HL-60/S4 treated with phorbol 12-myristate 13-acetate at 8.2 ng/mL for 4 days and 3 days (cell line): Measurements from ENCODE around the gene EBLN2.

Source experiments
- in situ Hi-C: fragments of 300-500 bp; cut with MboI; formaldehyde crosslinking; loops from 2 replicates; pipeline ENCODE4 v1.15.0; 2022; ENCODE audit warnings: low sequenced_read_pairs

The EBLN2 gene

DNA sequence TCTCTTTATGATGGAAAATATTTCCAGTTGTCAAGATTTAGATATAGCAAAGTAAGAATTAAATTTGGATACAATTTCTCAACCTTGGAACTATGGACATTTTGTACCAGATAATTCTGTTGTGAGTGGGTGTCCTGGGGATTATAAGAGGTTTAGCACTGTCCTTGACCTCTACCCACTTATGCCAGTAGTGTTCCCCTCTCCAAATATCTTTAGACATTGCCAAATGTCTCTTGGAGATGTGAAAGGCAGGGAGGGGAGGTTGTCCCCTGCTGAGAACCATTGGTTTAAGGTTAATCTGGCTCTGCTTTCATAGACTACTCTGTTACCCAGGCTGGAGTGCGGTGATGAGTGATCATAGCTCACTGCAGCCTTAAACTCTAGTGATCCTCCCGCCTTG lies at the start of gene EBLN2:
TSS of gene EBLN2 (plus strand) at position 244 of the 400 bp plus-strand sequence. CDS start 423 bp downstream, outside the sequence.
- in situ Hi-C loops, result loop anchor here (25.0 kb wide), 1 partner anchor 124 kb away; no protein-coding TSS in a partner anchor

DNA sequence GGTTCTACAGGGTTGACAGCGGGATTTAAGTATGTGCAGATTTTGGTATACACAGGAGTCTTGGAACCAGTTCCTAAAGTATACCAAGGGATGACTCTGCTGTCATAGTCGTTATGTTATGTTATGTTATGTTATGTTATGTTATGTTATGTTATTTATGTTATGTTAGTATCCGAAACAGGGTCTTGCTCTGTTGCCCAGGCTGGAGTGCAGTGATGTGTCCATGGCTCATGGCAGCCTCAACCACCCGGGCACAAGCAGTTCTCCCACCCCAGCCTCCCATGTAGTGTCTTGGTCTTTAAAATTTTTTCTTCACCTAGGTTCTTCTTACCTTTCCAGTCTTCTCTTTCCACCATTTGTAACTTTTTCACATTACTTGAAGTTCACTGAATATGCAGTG lies 43.2 kb upstream of the EBLN2 start:
- in situ Hi-C loops, result no loop called here

DNA sequence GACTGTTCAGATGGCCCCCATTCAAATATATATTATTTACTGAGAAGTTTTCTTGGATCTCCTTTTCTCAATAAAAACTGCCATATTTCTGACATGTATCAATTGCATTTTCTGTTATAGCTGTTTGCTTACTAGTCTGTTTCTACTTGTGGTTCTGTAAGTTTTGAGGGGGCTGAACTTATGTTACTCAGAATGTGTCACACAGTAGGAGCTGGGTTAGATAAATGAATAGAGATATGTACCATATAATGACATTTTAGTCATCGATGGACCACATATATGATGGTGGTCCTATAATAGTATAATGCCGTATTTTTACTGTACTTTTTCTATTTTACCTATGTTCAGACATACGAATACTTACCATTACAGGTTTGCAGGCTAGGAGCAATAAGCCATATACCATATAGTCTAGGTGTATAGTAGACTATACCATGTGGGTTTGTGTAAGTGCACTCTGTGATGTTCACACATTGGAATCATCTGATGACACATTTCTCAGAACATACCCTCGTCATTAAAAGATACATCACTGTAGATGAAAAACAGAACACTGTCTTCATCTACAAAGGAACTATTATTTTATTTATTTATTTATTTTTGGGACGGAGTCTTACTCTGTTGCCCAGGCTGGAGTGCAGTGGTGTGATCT lies 42.5 kb upstream of the EBLN2 start:
- in situ Hi-C loops, result no loop called here

DNA sequence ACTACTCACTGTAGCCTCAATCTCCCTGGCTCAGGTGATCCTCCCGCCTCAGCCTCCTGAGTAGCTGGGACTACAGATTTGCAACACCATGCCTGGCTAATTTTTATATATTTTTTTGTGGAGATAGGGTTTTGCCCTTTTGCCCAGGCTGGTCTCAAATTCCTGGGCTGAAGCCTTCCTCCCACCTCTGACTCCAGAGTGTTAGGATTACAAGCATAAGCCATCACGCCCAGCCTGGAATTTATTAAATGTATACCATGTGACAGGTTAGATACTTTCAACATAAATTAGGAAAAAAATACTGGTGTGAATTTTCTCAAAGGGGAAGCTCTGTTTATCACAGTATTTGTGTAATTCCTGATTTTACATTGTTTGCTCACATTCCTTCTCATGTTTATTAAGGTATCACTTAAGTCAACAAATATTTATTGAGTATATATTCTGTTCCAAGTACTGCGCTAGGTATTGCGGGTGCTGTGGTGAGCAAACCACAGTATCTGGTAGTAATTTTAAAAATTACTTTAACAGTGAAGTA lies 40.1 kb upstream of the EBLN2 start:
- in situ Hi-C loops, result no loop called here

DNA sequence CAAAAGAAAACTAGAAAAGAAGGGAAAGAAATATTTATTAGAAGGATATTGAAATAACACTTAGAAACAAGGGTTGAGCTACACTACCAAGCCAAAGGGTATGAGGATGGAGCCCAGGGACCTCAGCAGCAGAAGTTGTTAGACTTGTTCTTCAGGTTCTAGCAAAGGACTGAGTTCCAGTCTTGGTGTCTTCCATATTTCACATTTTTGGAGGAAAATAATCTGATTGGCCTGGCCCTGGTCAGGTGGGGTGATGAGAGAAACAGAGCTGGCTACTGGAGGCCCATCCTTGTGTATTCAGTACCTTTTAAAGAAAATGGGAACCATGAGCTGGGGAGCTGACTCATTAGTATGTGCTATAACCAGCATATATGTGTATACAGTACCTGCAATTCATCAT lies 36.6 kb upstream of the EBLN2 start:
- in situ Hi-C loops, result no loop called here

DNA sequence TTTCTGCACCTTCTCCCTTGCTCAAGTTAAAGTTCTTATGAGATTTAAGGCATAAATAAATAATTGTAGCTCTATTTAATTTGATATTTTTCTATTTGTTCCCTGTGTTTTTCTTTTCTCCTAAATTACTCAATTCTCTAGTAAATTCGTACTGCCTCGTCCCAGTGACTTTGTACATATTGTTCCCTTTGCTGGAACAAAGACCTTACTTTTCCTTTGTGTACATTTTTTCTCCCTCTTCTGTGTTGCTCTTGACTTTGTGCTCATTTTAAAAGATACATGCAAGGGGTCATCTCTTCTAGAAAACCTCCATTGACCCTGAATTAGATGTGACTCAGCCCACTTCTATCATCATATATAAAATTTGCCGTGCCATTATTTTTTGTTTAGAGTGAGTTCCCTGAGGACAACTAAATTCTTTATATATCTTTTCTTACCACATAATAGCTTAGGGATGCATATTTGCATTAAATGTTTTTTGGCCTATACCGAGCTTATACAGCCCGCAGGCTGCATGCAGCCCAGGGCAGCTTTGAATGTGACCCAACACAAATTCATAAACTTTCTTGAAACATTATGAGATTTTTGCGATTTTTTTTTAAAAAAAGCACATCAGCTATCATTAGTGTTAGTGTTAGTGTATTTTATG lies 35.2 kb upstream of the EBLN2 start:
- in situ Hi-C loops, result no loop called here

DNA sequence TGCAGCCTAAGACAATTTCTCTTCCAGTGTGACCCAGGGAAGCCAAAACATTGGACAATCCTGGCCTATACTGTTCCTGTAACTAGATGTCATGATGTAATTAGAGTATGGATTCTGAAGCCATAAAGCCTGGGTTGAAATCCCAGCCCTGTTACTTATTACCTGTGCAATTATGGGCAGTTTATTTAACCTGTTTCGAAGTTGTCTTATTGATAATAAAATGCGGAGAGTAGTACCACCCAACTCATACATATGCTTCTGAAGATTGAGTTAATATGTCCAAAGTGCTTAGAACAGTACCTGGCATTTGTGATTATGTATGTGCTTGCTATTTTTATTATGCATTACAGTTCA lies 34.7 kb upstream of the EBLN2 start:
- in situ Hi-C loops, result no loop called here

DNA sequence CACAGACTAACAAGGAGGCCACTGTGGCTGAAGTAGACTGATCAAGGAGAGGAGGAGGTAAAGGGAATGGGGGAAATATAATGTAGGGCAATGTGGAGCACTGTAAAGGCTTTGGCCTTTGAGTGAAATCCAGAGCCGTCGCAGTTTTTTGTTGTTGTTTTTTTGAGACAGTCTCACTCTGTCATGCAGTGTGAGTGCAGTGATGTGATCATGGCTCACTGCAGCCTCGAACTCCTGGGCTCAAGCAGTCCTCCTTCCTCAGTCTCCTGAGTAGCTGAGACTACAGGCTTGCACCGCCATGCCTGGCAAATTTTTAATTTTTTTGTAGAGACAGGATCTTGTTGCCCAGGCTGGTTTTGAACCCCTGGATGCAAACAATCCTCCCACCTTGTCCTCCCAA lies 32.7 kb upstream of the EBLN2 start:
- in situ Hi-C loops, result no loop called here

DNA sequence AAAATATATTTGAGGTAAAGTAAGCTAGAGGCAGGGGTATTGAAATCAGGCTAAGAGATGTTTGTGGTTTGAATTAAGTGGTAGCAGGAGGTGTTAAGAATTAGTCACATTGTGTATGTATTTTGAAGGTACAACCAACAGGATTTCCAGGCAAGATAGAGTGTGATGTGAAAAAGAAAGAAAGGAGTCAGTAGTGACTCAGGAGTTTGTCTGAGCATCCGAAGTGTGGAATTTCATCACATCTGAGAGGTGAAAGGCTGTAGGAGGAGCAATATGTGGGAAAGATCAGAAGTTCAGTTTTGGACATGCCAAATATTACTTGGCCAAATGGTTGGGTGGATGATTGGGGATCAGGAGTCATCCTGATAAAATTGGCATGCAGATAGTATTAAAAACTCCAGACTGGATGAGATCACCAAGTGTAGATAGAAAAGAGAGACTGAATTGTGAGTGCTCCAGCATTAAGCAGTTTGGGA lies 32.1 kb upstream of the EBLN2 start:
- in situ Hi-C loops, result no loop called here

DNA sequence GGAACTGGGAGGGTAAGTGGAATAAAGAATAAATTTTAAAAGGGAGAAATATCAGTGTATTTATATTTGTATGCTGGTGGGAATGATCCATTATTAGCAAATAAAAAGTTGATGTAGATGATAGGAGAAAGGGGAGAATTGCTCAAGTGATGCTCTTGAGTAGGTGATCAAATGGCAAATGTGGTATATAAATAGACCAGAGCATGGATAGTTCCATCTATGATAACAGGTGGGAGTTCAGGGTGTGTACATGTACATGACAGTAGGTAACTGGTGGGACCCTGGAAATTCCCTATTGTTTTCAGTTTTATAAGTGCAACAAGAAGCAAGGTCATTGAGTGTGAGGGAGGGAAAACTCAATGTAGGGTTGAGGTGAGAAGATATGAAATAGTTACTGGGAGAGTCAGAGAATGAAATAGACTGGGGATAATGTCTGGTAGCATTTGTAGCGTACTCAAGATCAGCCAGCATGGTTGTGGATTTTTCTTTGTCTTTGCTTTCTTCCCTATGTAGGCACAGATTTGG lies 31.3 kb upstream of the EBLN2 start:
- in situ Hi-C loops, result no loop called here

DNA sequence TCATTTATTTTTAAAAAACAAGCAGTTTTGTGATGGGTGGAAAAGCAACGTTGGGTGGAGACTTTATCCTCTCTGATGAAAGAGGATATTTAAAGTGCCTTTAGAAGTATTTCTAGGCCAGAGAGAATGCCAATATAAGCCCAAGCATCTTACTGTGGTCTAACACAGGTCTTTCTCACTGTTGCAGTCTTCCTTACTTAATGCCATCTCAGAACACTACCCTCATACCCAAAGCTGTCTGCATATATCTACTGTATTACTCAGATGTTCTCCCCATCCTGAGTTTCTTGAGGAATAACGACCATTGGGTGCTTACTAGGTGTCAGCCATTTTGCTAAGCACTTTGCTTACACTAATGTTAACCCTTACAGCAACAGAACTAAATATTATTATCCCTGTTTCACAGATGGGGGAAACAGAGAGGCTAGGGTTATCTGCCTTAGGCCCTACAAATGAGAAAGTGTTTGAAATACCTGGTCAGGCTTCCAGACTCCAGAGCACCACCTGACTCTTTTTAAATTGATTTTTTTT lies 29.8 kb upstream of the EBLN2 start:
- in situ Hi-C loops, result no loop called here

DNA sequence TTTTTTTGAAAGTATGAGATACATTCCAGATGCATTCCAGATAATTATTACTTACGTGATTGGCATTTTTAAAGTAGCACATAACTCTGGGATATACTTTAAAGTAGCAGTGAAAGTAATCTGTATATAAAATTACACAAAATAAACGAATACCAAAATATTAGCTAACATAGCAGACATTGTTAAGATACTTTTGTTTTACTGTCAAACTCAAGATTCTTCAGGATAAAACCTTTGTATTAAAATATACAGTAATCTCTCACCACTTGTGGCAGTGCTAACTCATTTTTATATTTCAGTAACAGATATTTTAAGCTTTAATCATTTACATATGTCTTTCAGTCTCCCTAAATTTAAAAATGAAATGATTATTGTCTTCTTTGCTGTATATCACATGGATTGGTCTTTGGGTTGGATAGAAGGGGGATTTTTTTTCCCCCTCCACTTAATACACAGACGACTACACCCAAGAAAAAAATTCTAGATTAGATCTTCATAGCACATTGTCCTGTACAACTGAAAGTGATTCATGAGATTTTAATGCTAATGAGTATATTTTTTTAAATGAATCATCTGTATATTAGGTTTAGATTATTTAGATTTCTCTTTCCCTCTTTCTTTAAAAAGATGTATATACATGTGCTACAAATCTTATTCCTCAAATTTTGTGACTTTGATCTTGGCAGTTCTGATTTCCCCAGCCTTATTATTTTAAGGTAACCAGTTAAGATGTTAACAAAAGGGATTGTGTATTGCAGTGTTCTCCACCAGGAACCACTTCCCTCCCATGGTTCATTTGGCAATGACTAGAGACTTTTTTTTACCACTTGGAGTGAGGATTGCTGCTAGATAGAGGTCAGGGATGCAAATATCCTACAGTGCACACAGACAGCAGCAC lies 24.5 kb upstream of the EBLN2 start:
- in situ Hi-C loops, result no loop called here

DNA sequence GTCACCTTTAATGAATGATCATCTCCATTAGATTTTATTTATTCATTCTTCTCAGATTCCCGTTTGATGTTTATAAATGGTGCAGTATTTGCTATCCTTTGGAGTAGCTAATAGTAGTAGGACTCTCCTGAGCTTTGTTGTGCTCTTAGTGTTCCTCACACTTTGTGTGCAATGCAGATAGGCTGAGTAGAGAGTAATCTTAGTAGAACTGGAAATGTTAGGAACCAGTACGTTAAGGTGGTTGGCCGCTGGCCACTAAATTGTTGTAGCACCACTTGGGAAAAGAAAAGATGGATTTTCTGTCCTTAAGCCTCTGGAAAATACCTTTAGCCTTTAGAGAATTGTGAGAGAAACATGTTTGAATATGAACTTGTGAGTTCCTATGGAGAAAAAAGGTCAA lies 19.9 kb upstream of the EBLN2 start:
- in situ Hi-C loops, result no loop called here

DNA sequence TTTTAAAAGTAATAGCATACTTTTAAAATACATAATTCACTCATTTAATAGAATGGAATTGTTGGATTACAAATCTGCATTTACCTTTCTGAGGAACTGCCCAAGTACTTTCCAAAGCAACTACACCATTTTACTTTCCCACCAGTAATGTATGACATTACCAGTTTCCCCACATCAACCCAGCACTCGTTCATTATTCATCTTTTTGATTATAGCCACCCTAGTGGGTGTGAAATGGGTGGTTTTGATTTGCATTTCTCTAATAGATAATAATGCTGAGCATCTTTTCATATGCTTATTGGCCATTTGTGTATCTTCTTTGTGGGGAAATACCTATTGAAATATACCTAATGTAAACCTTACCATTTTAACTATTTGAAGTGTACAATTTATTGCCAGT lies 18.0 kb upstream of the EBLN2 start:
- in situ Hi-C loops, result no loop called here

DNA sequence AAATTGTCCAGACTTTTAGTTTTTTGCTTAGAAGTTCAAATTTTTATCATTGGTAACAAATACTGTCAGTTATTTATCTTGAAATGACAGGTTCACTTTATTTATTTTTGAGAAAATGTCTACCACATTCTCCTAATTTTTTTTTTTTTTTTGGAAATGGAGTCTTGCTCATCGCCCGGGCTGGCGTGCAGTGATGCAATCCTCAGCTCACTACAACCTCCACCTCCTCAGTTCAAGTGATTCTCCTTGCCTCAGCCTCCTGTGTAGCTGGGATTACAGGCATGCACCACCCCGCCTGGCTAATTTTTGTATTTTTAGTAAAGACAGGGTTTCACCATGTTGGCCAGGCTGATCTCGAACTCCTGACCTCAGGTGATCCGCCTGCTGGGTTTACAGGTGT lies 16.1 kb upstream of the EBLN2 start:
- in situ Hi-C loops, result no loop called here

DNA sequence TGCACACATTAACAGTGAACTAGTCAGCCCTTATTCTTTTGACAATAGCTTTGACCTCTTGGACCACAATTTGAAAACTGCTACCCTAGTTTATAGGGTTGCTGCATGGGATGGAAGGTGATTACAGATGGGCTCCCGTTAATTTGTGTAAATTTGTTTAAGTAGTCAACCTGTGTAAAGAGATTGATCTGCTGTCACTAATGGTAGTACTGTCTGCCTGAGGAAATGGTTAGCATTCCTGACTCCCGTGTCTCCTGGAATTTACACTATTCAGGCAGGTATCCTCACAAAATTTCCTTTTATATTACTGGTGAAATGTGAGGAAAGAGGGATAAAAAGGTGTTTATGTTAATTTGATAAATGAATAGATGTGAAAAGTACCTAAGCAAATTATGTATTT lies 15.3 kb upstream of the EBLN2 start:
- in situ Hi-C loops, result no loop called here

DNA sequence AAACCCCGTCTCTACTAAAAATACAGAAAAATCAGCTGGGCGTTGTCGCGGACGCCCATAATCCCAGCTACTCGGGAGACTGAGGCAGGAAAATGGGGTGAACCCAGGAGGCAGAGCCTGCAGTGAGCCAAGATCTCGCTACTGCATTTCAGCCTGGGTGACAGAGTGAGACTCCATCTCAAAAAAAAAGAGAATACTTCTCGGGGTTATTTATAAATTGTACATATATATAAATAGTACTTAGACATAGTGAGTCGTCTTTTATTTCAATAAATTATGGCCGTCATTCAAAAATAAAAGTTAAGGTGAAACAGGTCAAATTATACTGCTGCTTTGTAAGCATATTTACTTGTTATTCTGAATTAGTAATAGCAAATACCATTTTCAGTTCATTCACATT lies 12.1 kb upstream of the EBLN2 start:
- in situ Hi-C loops, result no loop called here

DNA sequence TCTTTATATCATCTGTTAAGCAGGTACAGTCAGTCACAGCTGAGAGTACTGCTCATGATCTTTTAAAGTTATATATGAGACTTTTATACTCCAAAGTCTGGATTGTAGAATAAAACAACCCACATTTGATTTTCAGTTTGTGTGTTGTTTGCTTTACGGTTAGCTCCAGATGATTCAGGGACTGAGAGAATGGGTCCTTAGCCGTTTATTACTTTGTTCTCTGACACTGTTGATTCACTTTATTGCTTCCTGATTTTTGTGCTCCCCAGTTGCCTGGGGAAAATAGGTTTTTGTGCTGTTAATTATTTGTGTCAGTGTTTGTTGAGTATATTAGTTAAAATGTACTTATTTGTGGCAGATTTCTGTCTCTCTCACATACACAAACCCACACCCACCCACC lies 8.6 kb upstream of the EBLN2 start:
- in situ Hi-C loops, result loop anchor here (25.0 kb wide), 1 partner anchor 116 kb away; no protein-coding TSS in a partner anchor

DNA sequence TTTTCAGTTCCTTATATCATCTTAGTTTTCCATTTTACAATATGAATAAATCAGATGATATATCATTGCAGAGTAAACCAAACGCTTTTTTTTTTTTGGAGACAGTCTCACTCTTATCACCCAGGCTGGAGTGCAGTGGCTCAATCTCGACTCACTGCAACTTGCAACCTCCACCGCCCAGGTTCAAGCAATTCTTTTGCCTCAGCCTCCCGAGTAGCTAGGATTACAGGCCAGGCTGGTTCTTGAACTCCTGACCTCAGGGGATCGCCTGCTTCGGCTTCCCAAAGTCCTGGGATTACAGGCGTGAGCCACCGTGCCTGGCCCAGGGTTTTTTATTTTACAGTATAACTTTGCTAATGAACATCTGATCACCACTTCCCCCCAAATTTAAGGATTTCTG lies 5.9 kb upstream of the EBLN2 start:
- in situ Hi-C loops, result loop anchor here (25.0 kb wide), 1 partner anchor 118 kb away; no protein-coding TSS in a partner anchor

DNA sequence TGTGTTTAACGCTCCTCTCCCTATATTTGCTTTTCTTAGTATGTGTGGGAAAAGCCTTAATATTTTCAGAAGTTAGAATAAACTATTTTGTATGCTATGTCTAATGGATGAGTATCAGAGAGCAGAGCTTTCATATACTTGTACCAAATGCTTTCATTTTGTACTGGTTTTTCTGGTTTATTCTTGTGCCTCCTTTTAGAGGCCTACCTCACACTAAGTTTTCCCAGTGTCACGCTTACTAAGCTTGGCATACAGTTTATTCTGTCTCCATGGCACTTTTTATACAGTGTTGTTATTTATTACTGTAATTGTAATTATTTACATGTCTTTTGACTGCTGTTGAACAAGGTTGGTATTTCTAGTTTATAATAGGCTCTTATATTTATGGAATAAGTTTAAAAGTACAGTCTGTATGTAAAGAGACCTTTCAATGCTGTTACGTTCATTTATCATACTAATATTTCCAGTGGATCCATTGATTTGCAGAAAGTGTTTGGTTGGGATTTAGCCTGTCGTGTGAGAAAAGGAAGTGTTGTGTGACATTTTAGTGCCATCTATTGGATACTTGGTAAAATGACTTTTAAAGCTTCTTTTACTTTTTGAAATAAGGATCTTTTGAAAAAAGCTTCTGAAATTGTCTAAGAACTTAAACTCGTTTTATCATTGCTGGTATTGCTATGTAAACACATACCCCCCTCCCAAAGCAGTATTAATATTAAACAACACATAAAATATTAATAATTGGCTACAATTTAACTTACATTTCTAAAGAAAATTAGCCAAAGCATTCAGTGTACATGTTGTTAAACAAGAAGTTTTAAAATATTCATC lies 5.2 kb upstream of the EBLN2 start:
- in situ Hi-C loops, result loop anchor here (25.0 kb wide), 1 partner anchor 119 kb away; no protein-coding TSS in a partner anchor
